LNCaP clone FGC (cell line): ENCODE data around the gene GRAMD1A.
"Not testable (repeated sequence)": the region's sequence is repeated elsewhere in the genome, so short reads cannot be mapped to it uniquely, and the experiment has no call there.

Experiments
- DNase-seq: peaks from one replicate; pipeline ENCODE4 v3.0.0-alpha.2; 2011; ENCODE audit warnings: low read depth
- H3K4me3 ChIP-seq: 2 replicates; pipeline ENCODE4 v1.5.1; 2011; ENCODE audit warnings: mild to moderate bottlenecking, low read depth, low read length, control low read depth
- CTCF ChIP-seq: IDR thresholded peaks from 2 replicates; pipeline ENCODE4 v1.5.1; 2012; ENCODE audit warnings: mild to moderate bottlenecking; ENCODE audit not compliant: control insufficient read depth, insufficient read depth; ENCODE audit errors: extremely low read depth

The GRAMD1A gene

DNA sequence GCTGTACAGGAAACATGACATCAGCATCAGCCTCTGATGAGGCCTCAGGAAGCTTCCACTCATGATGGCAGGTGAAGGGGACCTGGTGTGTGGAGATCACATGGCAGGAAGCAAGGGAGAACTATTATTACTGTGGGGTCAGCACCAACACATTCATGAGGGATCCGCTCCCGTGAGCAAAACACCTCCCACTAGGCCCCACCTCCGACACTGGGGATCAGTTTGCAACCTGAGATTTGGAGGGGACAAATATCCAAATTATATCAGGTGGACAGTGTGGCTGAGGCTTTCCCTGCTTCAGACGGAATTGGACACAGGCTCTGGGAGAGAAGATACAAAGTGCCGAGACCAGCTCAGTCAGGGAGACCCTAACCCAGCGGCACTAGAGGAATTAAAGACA, 30.4 kb upstream of the GRAMD1A start:
- TF ChIP-seq CTCF = no peak
- no peak for DNase-seq
- no peak overlapping the region for H3K4me3 ChIP-seq

GRCh38 chr19:34970185-34970780, 29.8 kb upstream of the GRAMD1A start:
- not testable (repeated sequence) for DNase-seq, H3K4me3 ChIP-seq

DNA sequence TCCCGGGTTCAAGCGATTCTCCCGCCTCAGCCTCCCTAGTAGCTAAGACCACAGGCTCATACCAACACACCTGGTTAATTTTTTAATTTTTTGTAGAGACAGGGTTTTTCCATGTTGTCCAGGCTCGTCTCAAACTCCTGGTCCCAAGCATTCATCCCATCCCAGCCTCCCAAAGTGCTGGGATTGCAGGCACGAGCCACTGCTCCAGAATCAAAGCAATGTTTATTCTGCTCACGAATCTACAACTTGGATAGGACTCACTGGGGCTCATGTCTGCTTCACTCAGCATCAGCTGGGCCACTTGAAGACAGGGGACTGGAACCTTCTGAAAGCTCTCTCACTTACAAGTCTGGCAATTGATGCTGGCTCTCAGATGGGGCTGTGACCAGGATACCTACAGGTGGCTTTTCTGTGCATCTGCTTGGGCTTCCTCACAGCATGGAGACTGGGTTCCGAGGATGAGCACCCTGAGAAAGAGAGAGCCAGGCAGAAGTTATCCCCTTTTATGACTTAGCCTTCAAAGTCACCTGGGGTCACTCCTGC, 27.9 kb upstream of the GRAMD1A start:
- TF ChIP-seq CTCF = no peak
- H3K4me3 ChIP-seq = no peak overlapping the region
- DNase-seq = no peak

DNA sequence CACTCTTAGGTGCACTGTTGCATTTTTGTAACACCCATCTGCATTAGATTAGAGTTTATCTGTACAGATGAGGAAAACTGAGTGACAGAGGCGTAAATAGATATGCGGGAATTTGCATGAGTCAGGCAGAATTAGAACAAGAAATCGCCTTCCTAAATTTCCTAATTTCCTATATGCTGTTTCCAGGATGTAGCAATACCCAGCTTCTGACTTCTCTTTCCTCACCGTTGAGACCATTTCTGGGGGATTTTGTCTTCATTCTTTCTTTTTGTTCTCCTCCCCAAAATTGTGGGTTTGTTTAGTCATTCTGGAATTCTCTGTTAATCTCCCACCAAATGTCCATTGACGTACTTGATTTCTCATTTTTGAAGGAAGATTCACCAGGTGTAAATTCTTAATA, 25.5 kb upstream of the GRAMD1A start:
- no peak overlapping the region for H3K4me3 ChIP-seq
- TF ChIP-seq CTCF = no peak
- DNase-seq = no peak

DNA sequence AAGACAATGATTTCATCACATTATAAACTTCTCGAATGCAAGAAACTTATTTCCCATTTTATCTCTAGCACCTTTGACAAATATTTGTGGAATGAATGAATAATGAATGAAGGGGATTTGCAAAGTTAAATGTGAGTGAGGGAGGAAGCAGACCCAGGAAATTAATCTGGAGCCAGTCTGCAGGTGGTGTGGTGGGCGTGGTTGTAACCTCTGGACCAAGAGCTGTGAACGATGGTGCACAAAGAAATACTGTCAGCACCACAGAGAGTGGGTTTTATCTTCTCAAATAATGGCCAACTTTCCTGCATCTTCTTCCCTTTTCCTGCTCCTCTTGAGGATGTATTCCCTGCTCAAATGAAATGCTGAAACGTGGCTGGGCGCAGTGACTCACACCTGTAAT, 25.1 kb upstream of the GRAMD1A start:
- TF ChIP-seq CTCF = no peak
- no peak for DNase-seq
- H3K4me3 ChIP-seq = no peak overlapping the region

DNA sequence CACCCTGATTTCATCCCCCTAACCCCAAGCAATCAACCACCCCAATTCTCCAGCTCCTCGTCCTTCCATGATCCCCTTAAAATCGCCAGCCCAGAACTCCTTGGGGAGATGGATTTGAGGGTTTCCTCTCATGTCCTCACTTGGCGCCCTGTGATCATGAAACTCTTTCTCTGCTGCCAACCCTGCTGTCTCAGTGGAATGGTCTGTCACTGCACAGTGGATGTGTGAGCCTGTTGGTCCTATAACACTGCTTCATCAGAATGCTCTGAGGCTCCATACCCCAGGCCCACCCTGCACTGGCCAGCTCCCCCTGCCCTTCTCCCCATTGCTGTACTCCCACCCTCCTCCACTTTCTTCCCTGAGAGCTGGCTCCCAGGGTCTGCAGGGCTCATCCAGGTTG, 23.5 kb upstream of the GRAMD1A start:
- no peak overlapping the region for H3K4me3 ChIP-seq
- TF ChIP-seq CTCF = no peak
- DNase-seq = no peak

- no peak overlapping the region for H3K4me3 ChIP-seq
- no peak for TF ChIP-seq CTCF
- no peak for DNase-seq
Measured at GRCh38 chr19:34979819-34980640, 20.1 kb upstream of the GRAMD1A start.
